NCI-H1436 treated with DMSO at 0.1 percent for 48 hours (cell line): Measurements from ENCODE around the gene CACNB4.
"Not testable (repeated sequence)": the region's sequence is repeated elsewhere in the genome, so short reads cannot be mapped to it uniquely, and the experiment has no call there.

Experiments
- DNase-seq: peaks from one replicate; lab custom pipeline; 2025; lab: John Stamatoyannopoulos, UW

The CACNB4 gene

DNA sequence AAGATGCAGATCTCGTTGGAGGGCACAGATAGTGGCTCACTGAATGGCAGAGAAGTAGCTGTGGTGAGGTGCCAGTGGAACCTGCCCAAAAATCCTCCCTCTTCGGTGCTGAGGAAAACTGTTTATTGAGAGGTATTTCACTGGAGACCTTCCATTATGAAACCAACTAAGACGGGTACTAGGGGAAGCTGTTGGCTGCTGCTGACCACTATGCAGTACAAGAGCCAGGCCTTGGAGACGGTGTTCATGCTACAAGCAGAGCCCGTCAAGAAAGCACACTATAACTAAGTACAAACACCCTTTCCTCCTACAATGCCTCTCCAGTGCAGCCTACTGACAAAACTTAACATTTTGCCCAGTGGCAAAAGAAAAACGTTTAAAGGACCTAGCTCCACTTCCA lies 275.2 kb downstream of the CACNB4 start:
- no peak for DNase-seq

DNA sequence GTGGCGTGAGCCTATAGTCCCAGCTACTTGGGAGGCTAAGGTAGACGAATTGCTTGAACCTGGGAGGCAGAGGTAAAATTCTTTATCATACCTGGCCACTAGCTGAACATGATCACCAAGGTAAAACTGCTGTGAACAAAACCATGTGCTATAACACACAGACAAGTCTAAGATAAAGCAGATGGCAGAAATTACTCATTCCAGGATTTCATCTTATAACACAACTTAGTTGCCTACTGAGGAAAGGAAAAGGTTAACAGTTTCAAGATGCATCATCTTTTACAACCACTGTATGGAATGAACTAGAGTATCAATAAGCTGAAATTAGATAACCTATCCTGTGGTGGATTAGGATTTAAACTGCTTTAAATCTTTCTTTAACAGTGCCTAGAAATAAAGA lies 278.9 kb downstream of the CACNB4 start:
- no peak for DNase-seq

DNA sequence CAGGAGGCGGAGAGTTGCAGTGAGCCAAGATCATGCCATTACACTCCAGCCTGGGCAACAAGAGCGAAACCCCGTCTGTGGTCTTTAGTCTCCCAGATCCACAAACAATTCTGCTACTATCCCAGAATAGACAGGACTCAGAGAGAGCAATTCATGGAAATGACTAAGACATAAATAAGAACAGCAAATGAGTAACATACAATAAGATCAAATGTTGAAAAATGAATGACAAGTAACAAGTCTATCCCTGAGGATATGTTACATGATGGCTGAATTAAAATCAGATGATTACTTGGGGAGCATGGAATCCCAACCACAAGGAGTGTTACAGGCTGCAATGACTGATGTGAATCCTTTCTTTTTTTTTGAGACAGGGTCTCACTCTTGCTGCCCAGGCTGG lies 280.9 kb downstream of the CACNB4 start:
- no peak for DNase-seq

DNA sequence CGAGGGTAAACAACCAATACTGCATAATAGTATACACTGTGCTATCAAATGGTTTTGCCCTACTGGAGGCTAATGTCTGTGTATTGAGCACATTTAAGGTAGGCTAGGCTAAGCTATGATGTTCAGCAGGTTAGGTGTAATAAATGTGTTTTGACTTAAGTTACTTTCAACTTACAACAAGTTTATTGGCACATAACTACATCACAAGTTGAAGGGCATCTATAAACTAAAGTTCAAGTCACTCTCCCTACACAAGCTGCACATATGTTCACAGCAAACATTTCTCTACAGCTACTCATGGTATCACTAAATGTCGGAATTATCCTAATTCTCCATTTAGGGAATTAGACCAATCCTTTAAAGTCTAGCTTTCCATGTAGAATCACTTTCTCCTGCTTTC lies 282.0 kb downstream of the CACNB4 start:
- DNase-seq: no peak

DNA sequence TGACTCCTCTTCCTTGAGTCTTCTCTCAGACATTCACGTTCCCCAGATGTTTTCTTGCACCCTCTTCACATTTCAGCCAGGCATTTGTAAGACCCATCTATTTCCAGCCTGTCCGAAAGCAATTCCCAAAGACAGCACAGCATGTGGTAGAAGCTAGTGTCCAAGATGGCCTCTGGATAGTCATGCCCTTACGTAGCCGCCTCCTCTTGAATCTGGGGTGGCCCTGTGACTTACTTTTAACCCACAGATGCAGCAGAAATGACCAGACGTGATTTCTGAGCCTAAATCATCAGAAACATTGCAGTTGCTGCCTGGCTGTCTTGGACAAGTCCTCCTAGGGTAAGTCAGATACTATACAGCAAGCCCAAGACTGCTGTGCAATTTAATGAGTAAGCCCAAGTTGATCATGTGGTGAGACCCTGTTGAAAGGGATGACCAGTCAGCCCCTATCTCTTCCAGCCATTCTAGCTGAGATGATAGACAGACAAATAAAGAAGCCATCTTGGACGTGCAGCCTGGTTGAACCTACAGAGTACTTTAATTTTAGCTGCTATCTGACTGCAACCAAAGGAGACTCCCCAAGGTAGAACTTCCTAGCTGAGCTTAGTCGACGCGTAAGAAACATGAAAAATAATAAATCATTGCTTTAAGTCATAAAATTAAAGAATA lies 282.9 kb downstream of the CACNB4 start:
- DNase-seq: no peak

DNA sequence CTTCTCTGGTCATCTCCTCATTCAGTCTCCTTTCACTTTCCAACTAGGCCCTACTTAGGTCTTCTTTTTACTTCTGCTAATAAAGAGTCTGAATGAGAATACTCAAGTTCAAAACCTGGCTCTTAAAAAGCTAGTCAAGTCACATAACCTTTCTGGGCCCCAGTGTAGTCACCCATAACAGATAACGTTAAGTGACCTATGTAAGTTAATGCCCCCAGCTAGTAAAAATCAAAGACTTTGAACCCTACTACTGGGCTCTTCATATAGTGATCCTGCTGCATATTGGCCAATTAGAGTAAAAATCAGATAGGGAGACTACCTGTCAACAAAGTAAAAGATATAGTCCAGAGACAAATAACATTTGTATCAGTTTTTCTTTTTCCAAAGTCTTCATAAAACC lies 288.4 kb downstream of the CACNB4 start:
- no peak for DNase-seq

DNA sequence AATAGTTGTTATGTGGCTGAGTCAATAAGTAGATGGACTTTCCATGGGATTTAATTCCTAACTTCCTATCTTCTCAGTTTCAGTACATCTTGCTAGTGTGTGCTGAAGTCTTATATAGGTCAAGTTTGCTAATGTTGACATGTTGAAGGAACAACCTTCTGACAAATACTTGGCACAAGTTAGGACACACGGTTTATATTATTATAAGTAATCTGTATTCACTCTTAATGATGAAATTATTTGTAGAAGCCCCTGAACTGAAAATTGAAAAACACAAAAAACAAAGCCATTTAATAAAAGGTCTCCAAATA lies 289.8 kb downstream of the CACNB4 start:
- no peak for DNase-seq

DNA sequence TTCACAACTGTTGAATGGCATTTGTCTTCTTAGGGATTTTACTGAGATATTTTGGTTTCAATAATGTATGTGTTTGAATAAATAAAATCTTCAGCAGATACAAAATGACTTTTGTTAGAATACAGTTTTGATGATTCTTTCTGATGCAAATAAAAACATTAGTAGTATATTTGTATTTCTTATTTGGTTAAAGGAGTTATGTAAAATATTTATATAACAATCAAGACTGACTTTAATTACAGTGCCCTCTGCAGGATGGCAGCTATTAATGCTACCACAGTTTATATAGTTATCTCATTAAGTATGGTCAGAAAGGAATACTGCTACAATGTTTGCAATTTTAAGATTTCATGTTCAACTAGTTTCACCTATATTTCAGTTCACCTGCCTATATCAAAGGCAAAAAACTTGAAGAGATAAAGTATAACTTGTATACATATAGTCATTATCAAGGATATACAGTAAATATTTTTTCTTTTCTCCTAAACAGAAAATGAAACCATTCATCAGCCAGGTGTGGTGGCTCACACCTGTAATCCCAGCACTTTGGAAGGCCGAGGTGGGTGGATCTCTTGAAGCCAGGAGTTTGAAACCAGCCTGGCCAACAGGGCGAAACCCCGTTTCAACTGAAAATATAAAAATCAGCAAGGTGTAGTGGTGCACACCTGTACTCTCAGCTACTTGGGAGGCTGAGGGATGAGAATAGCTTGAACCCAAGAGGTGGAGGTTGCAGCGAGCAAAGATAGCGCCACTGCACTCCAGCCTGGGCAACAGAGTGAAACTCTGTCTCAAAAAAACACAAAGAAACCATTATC lies 290.4 kb downstream of the CACNB4 start:
- no peak for DNase-seq

DNA sequence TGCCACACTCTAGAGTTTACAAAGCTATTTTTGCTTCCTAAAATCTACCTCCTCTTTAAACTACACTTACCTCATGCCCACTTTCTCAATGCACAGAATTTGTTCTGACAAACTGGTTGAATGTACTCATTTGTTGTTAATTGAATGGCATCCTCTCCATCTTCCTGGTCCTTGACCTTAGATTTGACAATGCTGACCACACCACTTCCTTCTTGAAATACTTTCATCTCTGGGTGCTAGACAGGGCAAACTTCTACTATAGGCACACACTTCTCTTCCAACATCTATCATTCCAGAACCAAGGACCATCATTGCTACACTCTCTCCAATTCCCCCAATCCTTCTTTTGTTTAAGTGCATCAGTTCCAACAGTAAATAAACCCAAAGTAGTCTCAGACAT lies 292.9 kb downstream of the CACNB4 start:
- DNase-seq: no peak

DNA sequence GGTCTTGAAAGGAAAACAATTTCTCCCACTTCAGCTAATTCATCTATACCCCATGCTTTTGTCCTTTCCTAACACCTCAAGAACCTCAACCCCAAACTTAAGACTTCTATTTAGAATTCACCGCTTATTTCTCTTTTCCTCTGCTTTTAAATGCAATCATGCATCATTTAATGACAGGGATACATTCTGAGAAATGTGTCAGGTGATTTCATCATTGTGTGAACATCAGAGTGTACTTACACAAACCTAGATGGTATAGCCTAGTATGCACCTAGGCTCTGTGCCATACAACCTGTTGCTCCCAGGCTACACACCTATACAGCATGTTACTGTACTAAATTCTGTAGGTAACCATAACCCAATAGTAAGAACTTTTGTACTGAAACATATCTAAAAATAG lies 293.5 kb downstream of the CACNB4 start:
- DNase-seq: no peak

DNA sequence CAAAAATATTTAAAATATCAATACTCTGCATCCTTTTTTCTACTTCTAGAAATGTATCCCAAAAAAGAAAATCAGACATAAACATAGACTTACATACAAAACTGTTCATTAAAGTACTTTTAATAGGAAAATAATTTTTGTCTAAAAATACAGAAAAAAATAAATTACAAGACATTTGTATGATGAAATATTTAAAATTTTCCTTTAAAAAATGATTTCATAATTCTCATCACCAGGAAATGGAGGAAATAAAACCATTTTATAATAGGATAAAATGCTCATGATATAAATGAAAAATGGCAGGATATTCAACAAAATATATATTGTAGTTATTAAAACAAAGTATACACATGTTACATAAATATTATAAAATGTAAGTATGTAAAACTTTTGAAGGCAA lies 295.0 kb downstream of the CACNB4 start:
- DNase-seq: no peak

DNA sequence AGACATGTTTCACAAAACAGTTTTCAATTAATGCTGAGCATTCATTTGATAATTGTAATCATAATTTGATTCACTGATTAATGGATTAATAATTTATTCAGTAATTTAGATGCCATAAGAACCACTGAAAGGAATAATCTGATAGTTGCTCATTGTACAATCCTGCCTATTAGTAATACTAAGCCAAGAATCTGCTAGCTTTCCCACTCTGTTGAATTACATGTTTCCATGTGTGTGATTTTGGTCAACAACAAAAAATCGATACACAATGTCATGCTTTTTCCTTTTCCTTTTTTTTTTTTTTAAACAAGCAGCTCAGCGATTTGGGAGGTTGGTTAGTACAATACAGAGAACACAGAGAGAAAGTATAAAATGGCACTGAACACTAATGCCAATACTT lies 296.5 kb downstream of the CACNB4 start:
- DNase-seq: no peak

DNA sequence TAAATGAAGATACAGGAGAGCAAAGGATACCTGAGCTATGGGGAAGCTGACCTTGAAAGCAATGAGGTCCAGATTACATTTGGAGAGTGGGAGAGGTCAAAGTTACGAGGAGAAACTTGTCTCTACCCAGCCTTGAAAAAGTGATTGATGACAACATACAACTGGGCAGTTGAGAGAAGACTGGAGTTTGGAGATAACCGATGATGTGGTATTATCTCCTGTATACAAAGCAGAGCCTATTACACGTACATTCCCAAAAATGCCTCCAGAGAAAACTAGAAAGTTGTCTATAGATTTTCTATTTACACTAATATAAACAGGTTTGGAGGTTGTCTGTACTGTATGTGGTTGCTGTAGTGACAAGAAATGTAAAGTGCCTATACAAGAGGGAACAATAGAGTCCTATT lies 299.0 kb downstream of the CACNB4 start:
- no peak for DNase-seq

DNA sequence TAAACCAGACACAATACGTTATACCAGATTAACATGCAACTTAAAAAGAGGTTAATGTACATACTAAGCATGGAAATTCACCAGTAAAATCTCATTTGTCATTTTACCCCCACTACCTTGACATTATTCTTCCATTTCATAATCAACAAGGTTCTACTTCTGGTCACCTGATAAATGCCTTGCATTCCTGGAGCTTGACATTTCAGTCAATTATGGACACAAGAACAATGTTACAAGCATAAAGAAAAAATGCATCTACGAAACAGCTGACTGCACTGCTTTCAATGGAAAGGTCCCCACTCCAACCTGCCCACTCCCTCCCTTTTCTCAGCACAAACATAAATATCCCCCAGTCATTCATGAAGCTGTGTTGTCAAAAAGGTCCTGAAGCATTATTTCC lies 302.1 kb downstream of the CACNB4 start:
- DNase-seq: no peak

DNA sequence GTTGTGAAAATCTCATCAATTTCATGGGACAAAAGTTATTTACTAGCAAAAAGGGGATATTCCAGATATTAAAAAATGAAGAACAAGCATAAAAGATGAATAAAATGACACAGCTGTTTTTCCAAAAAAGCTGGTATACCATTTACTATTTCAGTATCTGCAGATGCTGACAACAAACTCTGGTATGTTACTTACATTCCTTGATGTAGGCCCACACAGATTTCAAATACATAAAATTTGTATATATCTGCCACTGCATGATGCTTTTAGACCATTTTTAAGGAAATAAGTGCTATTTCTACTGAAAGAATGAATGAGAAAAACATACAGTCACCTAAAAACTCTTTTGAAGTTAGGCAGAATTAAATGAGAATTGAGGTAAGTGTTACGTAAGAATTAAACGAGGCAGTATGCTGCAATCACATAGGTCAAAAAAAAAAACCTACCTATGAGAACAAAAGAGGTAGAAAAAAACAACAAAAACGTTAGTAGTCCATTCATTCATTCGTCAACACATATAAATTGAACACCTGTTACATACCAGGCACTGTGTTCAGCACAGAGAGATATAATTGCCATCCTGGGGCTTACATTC lies 303.1 kb downstream of the CACNB4 start:
- no peak for DNase-seq

DNA sequence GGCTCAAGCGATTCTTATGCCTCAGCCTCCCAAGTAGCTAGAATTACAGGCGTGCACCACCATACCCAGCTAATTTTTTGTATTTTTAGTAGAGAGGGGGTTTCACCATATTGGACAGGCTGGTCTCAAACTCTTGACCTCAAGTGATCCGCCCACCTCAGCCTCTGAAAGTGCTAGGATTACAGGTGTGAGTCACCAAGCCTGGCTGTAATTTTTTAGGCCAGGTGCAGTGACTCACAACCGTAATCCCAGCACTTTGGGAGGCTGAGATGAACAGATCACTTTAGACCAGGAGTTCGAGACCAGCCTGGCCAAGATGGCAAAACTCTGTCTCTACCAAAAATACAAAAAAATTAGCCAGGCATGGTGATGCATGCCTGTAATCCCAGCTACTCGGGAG lies 304.4 kb downstream of the CACNB4 start:
- not testable (repeated sequence) for DNase-seq

DNA sequence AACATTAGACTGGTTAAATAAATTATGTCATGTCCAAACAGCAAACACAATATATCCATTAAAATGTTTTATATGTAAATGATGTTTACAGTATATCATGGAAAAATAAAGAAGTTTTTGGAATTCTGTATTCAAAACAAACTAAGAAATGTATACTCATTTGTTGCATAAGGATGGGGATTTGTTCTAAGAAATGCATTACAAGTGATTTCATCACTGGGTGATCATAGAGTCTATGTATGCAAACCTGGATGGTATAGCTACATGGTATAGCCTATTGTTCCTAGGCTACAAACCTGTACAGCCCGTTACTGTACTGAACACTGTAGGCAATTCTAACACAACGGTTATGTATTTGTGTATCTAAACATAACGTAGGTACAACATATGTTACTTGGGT lies 305.7 kb downstream of the CACNB4 start:
- DNase-seq: no peak

DNA sequence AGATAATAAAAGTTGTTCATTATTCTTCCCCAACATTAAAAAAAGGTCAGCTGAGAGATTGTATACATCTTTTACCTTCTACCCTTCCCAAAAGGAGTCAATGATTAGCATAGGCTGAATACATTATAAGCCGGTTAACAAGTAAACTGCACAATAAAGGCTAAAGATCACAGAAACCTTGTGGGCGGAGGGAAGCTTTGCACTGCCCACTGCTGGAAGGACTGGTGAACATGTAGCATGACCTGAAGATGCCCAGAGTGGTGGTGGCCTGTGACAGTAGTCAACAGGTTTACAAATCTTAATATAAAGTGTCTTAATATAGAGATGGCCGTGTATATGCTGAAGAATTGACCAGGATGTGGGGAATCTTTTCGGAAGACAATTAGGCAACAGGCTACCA lies 306.3 kb downstream of the CACNB4 start:
- DNase-seq: no peak

DNA sequence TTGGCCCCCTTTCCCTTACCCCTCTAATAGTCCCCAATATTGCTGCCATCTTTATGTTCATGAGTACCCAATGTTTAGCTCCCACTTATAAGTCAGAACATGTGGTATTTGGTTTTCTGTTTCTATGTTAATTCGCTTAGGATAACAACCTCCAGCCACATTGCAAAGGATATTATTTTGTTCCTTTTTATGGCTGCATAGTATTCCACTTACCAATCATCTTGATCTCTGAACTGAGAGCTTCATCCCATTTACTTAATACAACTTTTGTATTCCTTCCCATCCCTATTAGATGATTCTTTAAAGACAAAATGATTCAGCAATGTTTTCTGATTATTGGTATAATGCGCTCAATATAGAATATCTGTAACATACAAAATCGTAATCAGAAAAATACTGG lies 307.3 kb downstream of the CACNB4 start:
- no peak for DNase-seq

DNA sequence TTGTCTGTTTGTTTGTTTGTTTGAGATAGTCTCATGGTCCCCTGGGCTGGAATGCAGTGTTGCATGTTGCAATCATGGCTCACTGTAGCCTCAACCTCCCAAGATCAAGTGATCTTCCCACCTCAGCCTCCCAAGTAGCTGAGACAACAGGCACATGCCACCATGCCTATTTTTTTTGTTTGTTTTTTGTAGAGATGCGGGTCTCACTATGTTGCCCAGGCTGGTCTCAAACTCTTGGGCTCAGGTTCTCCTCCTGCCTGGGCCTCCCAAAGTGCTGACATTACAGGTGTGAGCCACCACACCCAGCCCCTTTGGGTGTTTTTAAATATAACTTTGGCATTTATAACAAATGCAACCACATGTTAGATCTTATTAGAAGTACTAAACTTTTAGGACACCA lies 308.2 kb downstream of the CACNB4 start:
- DNase-seq: no peak

DNA sequence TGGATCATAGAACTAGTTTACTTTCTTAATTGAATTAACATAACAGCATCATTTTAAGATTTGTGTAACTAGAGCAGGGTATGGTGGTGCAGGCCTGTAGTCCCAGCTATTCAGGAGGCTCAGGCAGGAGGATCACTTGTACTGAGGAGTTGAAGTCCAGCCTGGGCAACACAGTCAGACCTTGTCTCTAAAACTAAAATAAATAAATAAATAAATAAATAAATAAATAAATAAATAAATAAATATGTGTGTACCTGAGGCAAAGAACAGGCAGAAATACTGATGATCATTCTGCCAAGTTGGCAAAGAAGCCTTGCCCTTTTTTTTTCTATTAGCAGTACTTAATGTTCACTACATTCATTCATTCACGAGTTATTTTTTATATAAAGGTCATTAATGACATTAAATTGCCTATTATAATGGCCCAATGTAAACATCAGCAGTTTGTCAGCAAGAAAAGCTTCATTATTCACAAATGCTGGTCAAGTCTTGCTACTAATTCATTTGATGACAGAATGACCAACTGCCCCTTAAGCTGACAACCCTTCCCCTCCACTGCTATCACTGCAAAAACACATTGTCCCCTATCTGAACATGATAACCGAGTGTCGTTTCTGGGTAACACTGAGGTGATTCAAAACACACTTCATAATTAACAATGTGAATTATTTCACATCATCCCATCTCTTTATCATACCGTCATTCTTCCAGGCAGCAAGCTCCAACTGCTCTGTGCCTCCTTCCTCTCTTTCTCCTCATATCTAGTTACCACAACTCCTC lies 309.6 kb downstream of the CACNB4 start:
- no peak for DNase-seq

DNA sequence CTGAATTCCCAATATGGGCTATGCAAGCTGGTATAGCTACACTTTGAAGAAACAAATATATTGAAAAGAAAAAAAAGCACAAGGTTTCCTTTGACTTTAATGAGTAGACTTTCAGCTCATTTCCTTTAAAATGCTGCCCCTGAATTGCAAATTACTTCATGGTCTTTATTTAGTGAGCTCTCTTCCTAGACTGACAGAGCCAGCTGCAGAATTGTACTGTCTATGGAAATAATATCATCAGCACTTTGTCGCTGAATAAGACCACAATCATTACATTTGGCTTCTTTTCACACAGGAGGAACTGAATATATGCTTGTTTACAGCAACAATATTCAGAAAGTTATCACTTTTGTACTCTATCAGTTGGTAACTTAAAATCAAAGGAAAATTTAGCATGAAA lies 312.4 kb downstream of the CACNB4 start:
- DNase-seq: no peak

DNA sequence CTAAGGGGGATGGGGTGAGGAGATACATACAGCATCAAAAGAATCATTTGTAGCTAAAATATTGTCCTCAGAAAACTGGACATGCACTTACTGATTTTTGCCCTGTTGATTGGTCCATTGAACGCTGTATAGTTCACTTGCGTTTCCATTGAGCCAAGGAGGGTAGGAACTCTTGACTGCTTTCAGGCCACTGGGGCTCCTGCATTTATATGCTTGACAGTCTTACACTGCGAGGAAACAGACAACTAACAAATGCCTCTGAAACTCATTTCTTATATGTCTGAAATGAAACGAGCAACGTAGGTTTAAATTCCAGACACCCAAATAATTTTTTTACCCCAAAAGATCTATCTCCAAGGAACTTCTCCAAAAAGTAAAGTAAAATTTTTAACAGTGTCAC lies 312.8 kb downstream of the CACNB4 start:
- DNase-seq: no peak
